AG04450 (cell line): Measurements from ENCODE around the gene AQP12A. TPM values are rescaled to one million over a fixed set of nuclear protein-coding genes. Genes with fewer than 3 reads are reported as not detected.

Experiments used
- CTCF ChIA-PET: fragments of 300-600, 350-600 bp; formaldehyde crosslinking; extraction: SDS; loops from one replicate; lab custom pipeline; 2022; ENCODE audit warnings: antibody characterized with exemption, inconsistent platforms; lab: Charles Lee
- POLR2A ChIA-PET: fragments of 350-600 bp; formaldehyde crosslinking; extraction: SDS; loops from one replicate; lab custom pipeline; 2021; ENCODE audit warnings: antibody characterized with exemption, inconsistent platforms; lab: Yijun Ruan, JAX
- DNase-seq: peaks from one replicate; pipeline ENCODE4 v3.0.0-alpha.2; 2011; ENCODE audit warnings: low read depth, low spot score
- H3K27ac ChIP-seq: one replicate; pipeline ENCODE4 v1.5.1; 2012; ENCODE audit warnings: low read depth, low read length, control low read depth
- H3K27me3 ChIP-seq: one replicate; pipeline ENCODE4 v1.6.0; 2012; ENCODE audit warnings: low read length; ENCODE audit not compliant: control insufficient read depth, insufficient read depth
- H3K4me3 ChIP-seq: 2 replicates; pipeline ENCODE4 v1.5.1; 2011; ENCODE audit warnings: mild to moderate bottlenecking, low read depth, low read length, control low read depth
- H3K9me3 ChIP-seq: 2 replicates; pipeline ENCODE4 v1.5.1; 2012; ENCODE audit warnings: low read length; ENCODE audit not compliant: control insufficient read depth, insufficient read depth
- polyA plus RNA-seq: library from polyadenylated mRNA; depleted of rRNA; stranded (reverse); fragments of >200 nt; gene quantifications from 2 replicates; pipeline ENCODE4 v1.2.3, GENCODE V29; 2011
- TF ChIP-seq, protein P1 (sequence below): IDR thresholded peaks from 2 replicates; pipeline ENCODE4 v1.5.1; 2011; ENCODE audit warnings: low read depth, low read length, control low read depth, inconsistent platforms

The AQP12A gene
- polyA plus RNA-seq, 1 experiment, result not detected

DNA sequence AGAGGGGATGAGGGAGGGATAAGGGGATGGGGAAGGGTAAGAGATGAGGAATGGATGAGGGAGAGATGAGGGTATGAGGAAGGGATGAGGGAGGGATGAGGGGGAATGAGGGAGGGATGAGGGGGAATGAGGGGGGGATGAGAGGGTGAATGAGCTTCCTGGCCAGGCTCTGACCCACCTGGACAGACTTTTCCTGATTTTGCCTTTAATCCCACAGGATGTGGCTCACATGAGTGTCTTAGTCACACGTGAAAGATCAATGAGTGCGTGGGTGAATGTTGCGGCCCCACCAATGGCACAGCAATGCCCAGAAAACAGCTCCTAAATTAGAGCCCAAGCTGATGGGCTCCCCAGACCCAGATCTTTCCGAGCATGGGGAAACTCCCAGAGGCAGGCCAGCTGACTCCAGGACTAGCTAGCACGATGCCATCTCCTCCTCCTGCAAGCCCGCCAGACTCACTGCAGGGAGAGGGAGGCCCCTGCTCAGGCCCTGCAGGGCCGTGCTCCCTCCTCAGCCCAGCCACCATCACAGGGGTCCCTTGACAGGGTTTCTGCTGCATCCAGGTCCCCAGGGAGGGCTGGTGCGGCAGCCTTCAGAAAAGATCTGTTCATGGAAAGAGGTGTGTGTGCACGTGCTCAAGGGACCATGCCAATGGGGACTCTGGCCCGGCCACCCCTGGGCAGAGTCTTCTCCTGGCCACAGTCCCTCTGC, 41.4 kb downstream of the AQP12A start:
- Histone ChIP-seq H3K4me3 (no peak overlapping the region), H3K27ac (no peak overlapping the region), H3K27me3 (peaks cover 15% of the 10 kb centered on the region), H3K9me3 (no peaks in the 10 kb centered on the region; the same call in 1 of the 2 replicates)
- TF ChIP-seq, protein P1, sequence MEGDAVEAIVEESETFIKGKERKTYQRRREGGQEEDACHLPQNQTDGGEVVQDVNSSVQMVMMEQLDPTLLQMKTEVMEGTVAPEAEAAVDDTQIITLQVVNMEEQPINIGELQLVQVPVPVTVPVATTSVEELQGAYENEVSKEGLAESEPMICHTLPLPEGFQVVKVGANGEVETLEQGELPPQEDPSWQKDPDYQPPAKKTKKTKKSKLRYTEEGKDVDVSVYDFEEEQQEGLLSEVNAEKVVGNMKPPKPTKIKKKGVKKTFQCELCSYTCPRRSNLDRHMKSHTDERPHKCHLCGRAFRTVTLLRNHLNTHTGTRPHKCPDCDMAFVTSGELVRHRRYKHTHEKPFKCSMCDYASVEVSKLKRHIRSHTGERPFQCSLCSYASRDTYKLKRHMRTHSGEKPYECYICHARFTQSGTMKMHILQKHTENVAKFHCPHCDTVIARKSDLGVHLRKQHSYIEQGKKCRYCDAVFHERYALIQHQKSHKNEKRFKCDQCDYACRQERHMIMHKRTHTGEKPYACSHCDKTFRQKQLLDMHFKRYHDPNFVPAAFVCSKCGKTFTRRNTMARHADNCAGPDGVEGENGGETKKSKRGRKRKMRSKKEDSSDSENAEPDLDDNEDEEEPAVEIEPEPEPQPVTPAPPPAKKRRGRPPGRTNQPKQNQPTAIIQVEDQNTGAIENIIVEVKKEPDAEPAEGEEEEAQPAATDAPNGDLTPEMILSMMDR, result no peak
- POLR2A ChIA-PET, result no interaction called here
- no peak for DNase-seq
- CTCF ChIA-PET, result no interaction called here

DNA sequence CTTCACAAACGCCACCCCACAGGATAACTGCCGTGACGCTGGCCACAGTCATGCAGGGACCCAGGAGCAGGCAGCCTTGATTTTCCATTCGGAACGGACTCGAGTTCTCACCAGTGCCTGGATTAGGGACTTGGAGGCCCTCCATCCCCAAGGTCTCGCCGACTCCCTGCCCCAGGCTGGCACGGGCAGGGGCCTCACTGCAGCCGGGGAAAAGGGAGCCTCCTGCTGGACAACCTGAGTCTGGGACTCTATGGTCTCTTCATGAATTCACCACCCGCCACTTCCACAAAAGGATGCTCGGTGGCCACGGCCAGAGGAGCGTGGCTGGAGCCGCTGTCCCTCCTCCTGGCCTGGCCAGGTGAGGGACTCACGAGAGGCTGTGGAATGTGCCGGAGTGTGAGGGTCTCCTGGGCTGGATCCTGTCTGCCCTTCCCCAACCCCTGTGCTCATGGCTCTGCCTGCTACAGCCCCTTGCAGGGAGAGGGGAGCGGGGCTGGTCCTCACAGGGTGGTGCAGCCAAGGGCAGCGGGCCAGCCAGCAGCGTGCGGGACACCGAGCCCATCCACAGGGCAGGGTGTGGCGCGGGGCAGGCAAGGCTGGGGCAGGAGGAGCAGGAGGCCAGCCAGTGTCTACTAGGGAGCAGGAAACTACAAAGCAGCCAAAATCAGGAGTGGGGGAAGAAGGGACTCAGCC, 42.3 kb downstream of the AQP12A start:
- TF ChIP-seq, protein P1, result no peak
- H3K27ac ChIP-seq, result no peak overlapping the region
- H3K9me3 ChIP-seq, result no peaks in the 10 kb centered on the region; the same call in 1 of the 2 replicates
- no peak for DNase-seq
- H3K4me3 ChIP-seq, result no peak overlapping the region
- ChIA-PET CTCF (no interaction called here), POLR2A (no interaction called here)
- H3K27me3 ChIP-seq, result peaks cover 22% of the 10 kb centered on the region

DNA sequence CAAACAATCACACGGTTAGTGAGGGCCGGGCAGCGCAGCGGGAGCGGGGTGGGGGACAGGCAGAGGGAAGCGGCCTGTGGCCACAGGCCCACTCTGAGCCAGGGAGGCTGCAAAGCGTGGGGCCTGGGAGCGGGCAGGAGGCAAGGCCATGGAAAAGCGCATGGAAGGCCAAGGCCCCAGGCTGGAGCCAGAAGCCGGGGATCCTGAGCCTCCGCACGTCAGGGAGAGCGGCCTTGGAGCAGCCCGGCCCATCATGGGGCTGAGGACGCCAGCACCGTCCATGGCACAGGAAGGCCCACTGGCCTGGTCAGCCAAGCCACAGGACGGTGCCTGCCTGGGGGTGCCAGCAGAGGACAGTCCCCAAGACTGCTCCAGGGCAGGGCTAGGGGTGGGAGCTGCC, 43.1 kb downstream of the AQP12A start:
- ChIA-PET POLR2A (no interaction called here), CTCF (no interaction called here)
- peaks cover 25% of the 10 kb centered on the region for H3K27me3 ChIP-seq
- no peak overlapping the region for H3K27ac ChIP-seq
- TF ChIP-seq, protein P1, result no peak
- H3K4me3 ChIP-seq, result no peak overlapping the region
- no peak for DNase-seq
- H3K9me3 ChIP-seq, result no peaks in the 10 kb centered on the region; the same call in 1 of the 2 replicates

DNA sequence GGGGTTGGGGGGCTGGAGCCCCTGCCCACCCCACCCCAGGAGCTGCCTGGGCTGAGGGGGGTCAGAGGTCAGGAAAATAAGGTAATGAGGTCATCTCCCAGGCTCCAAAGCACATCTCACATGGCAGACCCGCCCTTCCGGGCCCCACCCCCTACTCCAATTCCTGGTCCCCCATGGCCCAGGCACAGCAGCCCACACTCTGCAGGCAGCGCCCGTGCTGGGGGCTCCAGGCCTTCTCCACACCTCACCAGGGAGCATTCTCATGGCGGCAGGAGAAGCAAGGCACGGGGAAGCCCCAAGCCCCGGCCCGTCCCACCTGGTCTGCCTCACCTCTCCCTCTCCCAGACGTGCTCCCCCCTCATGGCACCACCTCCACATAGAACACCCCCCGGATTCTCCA, 43.8 kb downstream of the AQP12A start:
- POLR2A ChIA-PET, result no interaction called here
- Histone ChIP-seq H3K4me3 (no peak overlapping the region), H3K27me3 (peaks cover 18% of the 10 kb centered on the region), H3K9me3 (no peaks in the 10 kb centered on the region; the same call in 1 of the 2 replicates), H3K27ac (no peak overlapping the region)
- TF ChIP-seq, protein P1, result no peak
- DNase-seq, result no peak
- CTCF ChIA-PET, result no interaction called here
